ENCODE data around the gene PLCB4. TPM values are rescaled to one million over a fixed set of nuclear protein-coding genes. Genes with fewer than 3 reads are reported as not detected.

The PLCB4 gene
- total RNA-seq, 1 experiment from 2014 or later, result 12.6 TPM

DNA sequence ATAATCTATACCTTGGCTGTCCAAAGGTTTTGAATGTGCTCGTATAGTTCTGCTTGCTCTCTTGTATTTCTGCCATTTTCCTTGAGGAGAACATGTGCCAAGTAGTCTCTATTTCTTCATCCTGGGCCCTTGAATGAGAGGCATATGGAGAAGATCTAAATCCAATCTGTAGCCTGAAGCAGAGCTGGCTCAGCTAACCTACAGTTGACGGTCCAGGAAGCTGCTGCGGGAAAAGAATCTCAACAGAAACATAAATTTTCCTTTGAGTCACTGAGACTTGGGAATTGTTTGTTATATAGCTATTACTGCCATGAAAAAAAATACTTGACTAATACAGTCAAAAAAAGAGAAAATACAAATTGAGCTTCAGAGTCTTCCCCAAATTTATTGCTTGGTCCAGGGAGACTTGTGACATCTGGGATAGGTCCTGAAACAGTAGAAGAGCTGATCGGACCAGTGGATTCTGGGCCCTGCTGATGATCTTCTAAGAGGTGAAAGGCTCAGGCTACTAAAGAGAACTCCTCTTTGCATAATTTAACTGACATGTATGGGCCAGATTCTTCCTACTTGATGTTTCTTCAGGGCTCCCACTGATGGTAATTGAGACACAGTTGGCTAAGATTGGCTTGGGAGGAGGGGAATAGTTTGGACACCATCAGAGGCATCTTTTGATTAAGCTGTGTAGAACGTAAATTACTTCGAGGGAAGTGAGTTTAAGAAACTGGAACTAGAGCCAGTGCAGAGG lies 29.9 kb upstream of the PLCB4 start:
- no peak overlapping the region for H3K27ac Mint-ChIP-seq
- no peak overlapping the region for H3K4me3 Mint-ChIP-seq
- H3K4me1 Mint-ChIP-seq, result peaks cover 15% of the 10 kb centered on the region
- DNase-seq (ENCODE audit: low spot score) (no peak), ATAC-seq (no peak)
- peaks cover 2% of the 10 kb centered on the region; the same call in 1 of the 2 replicates for H3K36me3 Mint-ChIP-seq
- CTCF ChIA-PET, result no interaction called here
- TF ChIP-seq SP1 (CRISPR knock-in tag; conservative IDR thresholded peaks at IDR 0.05) (no peak), ATF3 (CRISPR knock-in tag; conservative IDR thresholded peaks at IDR 0.05) (no peak), ZNF396 (CRISPR knock-in tag; IDR thresholded peaks at IDR 0.05; ENCODE audit: borderline replicate concordance) (no peak), ERG (CRISPR knock-in tag; IDR thresholded peaks at IDR 0.05) (no peak), ETV6 (CRISPR knock-in tag; IDR thresholded peaks at IDR 0.05) (no peak), HMGXB4 (CRISPR knock-in tag; IDR thresholded peaks at IDR 0.05) (no peak), IRF1 (CRISPR knock-in tag; IDR thresholded peaks at IDR 0.05) (no peak), SOX15 (CRISPR knock-in tag; IDR thresholded peaks at IDR 0.05) (no peak)
- TF ChIP-seq, protein P1, sequence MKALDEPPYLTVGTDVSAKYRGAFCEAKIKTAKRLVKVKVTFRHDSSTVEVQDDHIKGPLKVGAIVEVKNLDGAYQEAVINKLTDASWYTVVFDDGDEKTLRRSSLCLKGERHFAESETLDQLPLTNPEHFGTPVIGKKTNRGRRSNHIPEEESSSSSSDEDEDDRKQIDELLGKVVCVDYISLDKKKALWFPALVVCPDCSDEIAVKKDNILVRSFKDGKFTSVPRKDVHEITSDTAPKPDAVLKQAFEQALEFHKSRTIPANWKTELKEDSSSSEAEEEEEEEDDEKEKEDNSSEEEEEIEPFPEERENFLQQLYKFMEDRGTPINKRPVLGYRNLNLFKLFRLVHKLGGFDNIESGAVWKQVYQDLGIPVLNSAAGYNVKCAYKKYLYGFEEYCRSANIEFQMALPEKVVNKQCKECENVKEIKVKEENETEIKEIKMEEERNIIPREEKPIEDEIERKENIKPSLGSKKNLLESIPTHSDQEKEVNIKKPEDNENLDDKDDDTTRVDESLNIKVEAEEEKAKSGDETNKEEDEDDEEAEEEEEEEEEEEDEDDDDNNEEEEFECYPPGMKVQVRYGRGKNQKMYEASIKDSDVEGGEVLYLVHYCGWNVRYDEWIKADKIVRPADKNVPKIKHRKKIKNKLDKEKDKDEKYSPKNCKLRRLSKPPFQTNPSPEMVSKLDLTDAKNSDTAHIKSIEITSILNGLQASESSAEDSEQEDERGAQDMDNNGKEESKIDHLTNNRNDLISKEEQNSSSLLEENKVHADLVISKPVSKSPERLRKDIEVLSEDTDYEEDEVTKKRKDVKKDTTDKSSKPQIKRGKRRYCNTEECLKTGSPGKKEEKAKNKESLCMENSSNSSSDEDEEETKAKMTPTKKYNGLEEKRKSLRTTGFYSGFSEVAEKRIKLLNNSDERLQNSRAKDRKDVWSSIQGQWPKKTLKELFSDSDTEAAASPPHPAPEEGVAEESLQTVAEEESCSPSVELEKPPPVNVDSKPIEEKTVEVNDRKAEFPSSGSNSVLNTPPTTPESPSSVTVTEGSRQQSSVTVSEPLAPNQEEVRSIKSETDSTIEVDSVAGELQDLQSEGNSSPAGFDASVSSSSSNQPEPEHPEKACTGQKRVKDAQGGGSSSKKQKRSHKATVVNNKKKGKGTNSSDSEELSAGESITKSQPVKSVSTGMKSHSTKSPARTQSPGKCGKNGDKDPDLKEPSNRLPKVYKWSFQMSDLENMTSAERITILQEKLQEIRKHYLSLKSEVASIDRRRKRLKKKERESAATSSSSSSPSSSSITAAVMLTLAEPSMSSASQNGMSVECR (CRISPR knock-in tag; IDR thresholded peaks at IDR 0.05; ENCODE audit: borderline replicate concordance), result no peak
- TF ChIP-seq, protein P2, sequence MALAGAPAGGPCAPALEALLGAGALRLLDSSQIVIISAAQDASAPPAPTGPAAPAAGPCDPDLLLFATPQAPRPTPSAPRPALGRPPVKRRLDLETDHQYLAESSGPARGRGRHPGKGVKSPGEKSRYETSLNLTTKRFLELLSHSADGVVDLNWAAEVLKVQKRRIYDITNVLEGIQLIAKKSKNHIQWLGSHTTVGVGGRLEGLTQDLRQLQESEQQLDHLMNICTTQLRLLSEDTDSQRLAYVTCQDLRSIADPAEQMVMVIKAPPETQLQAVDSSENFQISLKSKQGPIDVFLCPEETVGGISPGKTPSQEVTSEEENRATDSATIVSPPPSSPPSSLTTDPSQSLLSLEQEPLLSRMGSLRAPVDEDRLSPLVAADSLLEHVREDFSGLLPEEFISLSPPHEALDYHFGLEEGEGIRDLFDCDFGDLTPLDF (CRISPR knock-in tag; IDR thresholded peaks at IDR 0.05), result no peak
- POLR2A ChIA-PET, result no interaction called here
- no peaks in the 10 kb centered on the region for H3K27me3 Mint-ChIP-seq (ENCODE audit: low read depth)
- H3K9me3 Mint-ChIP-seq, result peaks cover 12% of the 10 kb centered on the region

DNA sequence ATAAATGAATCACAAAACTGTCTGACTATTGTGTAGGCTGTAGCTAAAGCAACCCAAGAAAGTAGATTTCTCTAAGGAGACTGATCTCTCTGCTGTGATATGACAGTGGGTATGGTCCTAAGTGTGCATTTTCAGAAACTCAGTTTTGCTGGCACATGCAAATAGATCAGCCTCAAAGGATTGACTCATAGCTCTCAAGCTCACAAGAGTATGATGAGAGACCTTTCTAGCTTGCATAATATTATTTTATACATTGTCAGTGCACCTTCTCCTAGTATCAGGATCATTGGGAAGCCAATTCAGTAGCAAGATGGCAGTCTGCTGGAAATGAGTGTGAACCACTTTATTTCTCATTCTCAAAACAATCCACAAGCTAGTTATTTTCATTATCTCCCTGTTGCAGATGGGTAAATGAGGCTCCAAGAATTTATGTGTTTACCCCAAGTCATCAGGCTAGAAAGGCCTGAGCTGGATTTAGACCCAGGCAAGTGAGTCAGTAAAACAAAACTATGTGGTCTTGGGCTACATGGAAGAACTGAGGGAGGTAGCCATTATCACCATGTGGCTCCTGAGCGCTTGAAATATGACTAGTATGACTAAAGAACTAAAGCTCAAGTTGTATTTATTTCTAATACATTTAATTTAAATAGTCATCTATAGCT lies 27.9 kb upstream of the PLCB4 start:
- POLR2A ChIA-PET, result no interaction called here
- Mint-ChIP-seq H3K36me3 (peaks cover 2% of the 10 kb centered on the region; the same call in 1 of the 2 replicates), H3K4me3 (no peak overlapping the region), H3K4me1 (peaks cover 12% of the 10 kb centered on the region), H3K9me3 (peaks cover 12% of the 10 kb centered on the region), H3K27ac (no peak overlapping the region), H3K27me3 (ENCODE audit: low read depth) (no peaks in the 10 kb centered on the region)
- no peak for ATAC-seq
- DNase-seq (ENCODE audit: low spot score), result no peak
- no peak for TF ChIP-seq HMGXB4 (CRISPR knock-in tag; IDR thresholded peaks at IDR 0.05)
- TF ChIP-seq, protein P3, sequence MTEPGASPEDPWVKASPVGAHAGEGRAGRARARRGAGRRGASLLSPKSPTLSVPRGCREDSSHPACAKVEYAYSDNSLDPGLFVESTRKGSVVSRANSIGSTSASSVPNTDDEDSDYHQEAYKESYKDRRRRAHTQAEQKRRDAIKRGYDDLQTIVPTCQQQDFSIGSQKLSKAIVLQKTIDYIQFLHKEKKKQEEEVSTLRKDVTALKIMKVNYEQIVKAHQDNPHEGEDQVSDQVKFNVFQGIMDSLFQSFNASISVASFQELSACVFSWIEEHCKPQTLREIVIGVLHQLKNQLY (CRISPR knock-in tag; IDR thresholded peaks at IDR 0.05), result no peak
- TF ChIP-seq E2F5 (CRISPR knock-in tag; IDR thresholded peaks at IDR 0.05), result no peak
- TF ChIP-seq HMGA2 (CRISPR knock-in tag; IDR thresholded peaks at IDR 0.05), result no peak
- no peak for TF ChIP-seq ATF3 (CRISPR knock-in tag; conservative IDR thresholded peaks at IDR 0.05)
- TF ChIP-seq, protein P4, sequence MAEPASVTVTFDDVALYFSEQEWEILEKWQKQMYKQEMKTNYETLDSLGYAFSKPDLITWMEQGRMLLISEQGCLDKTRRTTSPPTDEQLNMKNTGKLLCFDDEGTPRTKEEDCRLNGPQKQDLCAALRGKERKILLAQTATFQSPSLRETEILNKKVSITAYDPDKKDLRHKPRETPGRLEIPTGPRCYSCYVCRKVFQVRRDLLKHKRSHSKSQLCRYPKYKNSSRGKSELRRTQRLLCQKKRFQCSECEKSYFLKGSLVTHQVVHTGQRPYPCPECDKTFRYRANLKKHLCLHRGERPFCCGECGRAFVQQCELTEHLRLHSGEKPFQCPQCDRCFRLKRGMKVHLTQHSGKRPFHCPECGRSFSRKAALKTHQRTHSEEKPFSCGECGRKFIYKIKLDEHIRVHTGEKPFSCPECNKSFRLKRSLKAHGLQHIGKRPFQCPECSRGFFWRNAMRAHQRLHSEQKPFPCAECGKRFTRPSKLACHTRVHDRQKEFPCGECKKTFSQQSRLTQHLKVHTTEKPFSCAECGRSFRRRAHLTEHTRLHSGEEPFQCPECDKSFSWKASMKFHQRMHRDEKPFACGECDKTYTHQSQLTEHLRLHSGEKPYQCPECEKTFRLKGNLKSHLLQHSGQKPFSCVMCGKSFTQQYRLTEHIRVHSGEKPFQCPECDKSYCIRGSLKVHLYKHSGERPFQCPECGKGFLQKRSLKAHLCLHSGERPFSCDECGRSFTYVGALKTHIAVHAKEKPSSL (CRISPR knock-in tag; conservative IDR thresholded peaks at IDR 0.05), result no peak
- no peak for TF ChIP-seq ESRRA (CRISPR knock-in tag; IDR thresholded peaks at IDR 0.05; ENCODE audit: borderline replicate concordance)
- CTCF ChIA-PET, result no interaction called here

Measured in WTC11 (cell line).